Urothelium cell line (cell line): ENCODE measurements around the gene RPL31.
A peak's percentile ranks its signal among the peaks of the same experiment; 100 is the strongest.

ENCODE experiments used
- DNase-seq: peaks from one replicate; pipeline ENCODE4 v3.0.0; 2011; ENCODE audit warnings: low spot score, mixed read lengths
- FAIRE-seq: peaks from 2 replicates; lab custom pipeline; 2011; peaks lifted over from hg19 to GRCh38; lab: Jason Lieb, UNC

Gene RPL31

GRCh38 chr2:101001691-101002561 lies at the start of gene RPL31:
TSS of gene RPL31 (plus strand) at chr2:101002289. CDS start at chr2:101002702, 413 bp downstream.
- FAIRE-seq (peak; percentile 52), DNase-seq (peak; percentile 99)

- no peak for FAIRE-seq
- DNase-seq = no peak
Measured at GRCh38 chr2:100952512-100952911, 49.6 kb upstream of the RPL31 start.

- FAIRE-seq = no peak
- DNase-seq = no peak
Measured at GRCh38 chr2:100953406-100954043, 48.6 kb upstream of the RPL31 start.

GRCh38 chr2:100954044-100954420 lies 48.1 kb upstream of the RPL31 start:
- no peak for DNase-seq
- FAIRE-seq = no peak

- DNase-seq (no peak), FAIRE-seq (no peak)
Measured at GRCh38 chr2:100955226-100955625, 46.9 kb upstream of the RPL31 start.

- FAIRE-seq (no peak), DNase-seq (no peak)
Measured at GRCh38 chr2:100956081-100956480, 46.0 kb upstream of the RPL31 start.

- peak; percentile 86 for DNase-seq
- FAIRE-seq = peak; percentile 69
Measured at GRCh38 chr2:100957996-100958653, 44.0 kb upstream of the RPL31 start.

- DNase-seq (no peak), FAIRE-seq (no peak)
Measured at GRCh38 chr2:100959225-100959880, 42.7 kb upstream of the RPL31 start.

- no peak for FAIRE-seq
Measured at GRCh38 chr2:100960688-100961087, 41.4 kb upstream of the RPL31 start.

GRCh38 chr2:100962366-100963025 lies 39.6 kb upstream of the RPL31 start:
- no peak for DNase-seq
- no peak for FAIRE-seq

More at GRCh38 chr2:100960688-100961087, 41.4 kb upstream of the RPL31 start:
- no peak for DNase-seq

GRCh38 chr2:100963026-100963375 lies 39.1 kb upstream of the RPL31 start:
- no peak for DNase-seq
- no peak for FAIRE-seq

GRCh38 chr2:100964222-100964621 lies 37.9 kb upstream of the RPL31 start:
- no peak for FAIRE-seq
- no peak for DNase-seq

GRCh38 chr2:100964681-100965169 lies 37.4 kb upstream of the RPL31 start:
- DNase-seq (no peak), FAIRE-seq (peak; percentile 5)

GRCh38 chr2:100965596-100965995 lies 36.5 kb upstream of the RPL31 start:
- DNase-seq = no peak
- no peak for FAIRE-seq

GRCh38 chr2:100967716-100968115 lies 34.4 kb upstream of the RPL31 start:
- DNase-seq (no peak), FAIRE-seq (no peak)

GRCh38 chr2:100968146-100969145 lies 33.6 kb upstream of the RPL31 start:
- FAIRE-seq = peak; percentile 59
- no peak for DNase-seq

GRCh38 chr2:100969998-100970397 lies 32.1 kb upstream of the RPL31 start:
- no peak for DNase-seq
- no peak for FAIRE-seq

- FAIRE-seq = no peak
- DNase-seq = no peak
Measured at GRCh38 chr2:100971221-100971620, 30.9 kb upstream of the RPL31 start.

GRCh38 chr2:100972452-100972851 lies 29.6 kb upstream of the RPL31 start:
- no peak for DNase-seq
- peak; percentile 84 for FAIRE-seq
